DMS53 treated with DMSO at 0.1 percent for 48 hours (cell line): ENCODE data around the gene ZNF548.

ENCODE experiments used
- DNase-seq: peaks from one replicate; lab custom pipeline; 2025; ENCODE audit not compliant: unreplicated experiment; lab: John Stamatoyannopoulos, UW

ZNF548 gene

GRCh38 chr19:57395710-57396109, 6.1 kb downstream of the ZNF548 start:
- DNase-seq, result no peak

GRCh38 chr19:57398868-57399267, 9.2 kb downstream of the ZNF548 start:
- no peak for DNase-seq

- DNase-seq, result no peak
These were observed 14.3 kb downstream of the ZNF548 start for GRCh38 chr19:57403737-57404563.

GRCh38 chr19:57406516-57407123, 17.0 kb downstream of the ZNF548 start:
- peak; percentile 62 for DNase-seq

GRCh38 chr19:57410877-57411671, 21.4 kb downstream of the ZNF548 start, which contains the start of gene ZNF17:
TSS of gene ZNF17 (plus strand) at chr19:57411161. CDS start at chr19:57413616, 2,455 bp downstream.
- DNase-seq, result peak; percentile 85

- DNase-seq, result no peak
These were observed 29.8 kb downstream of the ZNF548 start for GRCh38 chr19:57419439-57419838.

GRCh38 chr19:57421037-57421436, 31.4 kb downstream of the ZNF548 start:
- no peak for DNase-seq

GRCh38 chr19:57434386-57435061, 44.9 kb downstream of the ZNF548 start:
- DNase-seq, result peak; percentile 53

GRCh38 chr19:57435062-57435978, 45.7 kb downstream of the ZNF548 start, which contains the start of gene ZNF749:
TSS of gene ZNF749 (plus strand) at chr19:57435325. CDS start at chr19:57435579, 254 bp downstream.
- peak; percentile 97 for DNase-seq

GRCh38 chr19:57436417-57436816, 46.8 kb downstream of the ZNF548 start:
- DNase-seq, result no peak

GRCh38 chr19:57437931-57438330, 48.3 kb downstream of the ZNF548 start:
- no peak for DNase-seq

- DNase-seq, result no peak
These were observed 49.3 kb downstream of the ZNF548 start for GRCh38 chr19:57438925-57439324.

- no peak for DNase-seq
These were observed 52.5 kb downstream of the ZNF548 start for GRCh38 chr19:57441979-57442752.

- no peak for DNase-seq
These were observed 53.6 kb downstream of the ZNF548 start for GRCh38 chr19:57443121-57443696.

GRCh38 chr19:57452307-57452706, 62.7 kb downstream of the ZNF548 start:
- DNase-seq, result no peak
